H9 (cell line): ENCODE measurements around the gene SH3PXD2B. TPM values are rescaled to one million over a fixed set of nuclear protein-coding genes. Genes with fewer than 3 reads are reported as not detected.
A peak's percentile ranks its signal among the peaks of the same experiment; 100 is the strongest.

Experiments
- DNase-seq: peaks from one replicate; pipeline ENCODE4 v3.0.0-alpha.2; 2017
- H2AFZ ChIP-seq: one replicate; pipeline ENCODE4 v1.6.1; 2013; ENCODE audit warnings: mild to moderate bottlenecking, low read length, control low read depth, moderate library complexity
- H2AK5ac ChIP-seq: 2 replicates; pipeline ENCODE4 v1.6.1; 2013; ENCODE audit warnings: low read length, control low read depth, mixed read lengths; ENCODE audit not compliant: insufficient read length
- H2BK120ac ChIP-seq: one replicate; pipeline ENCODE4 v1.6.1; 2013; ENCODE audit warnings: low read depth, mild to moderate bottlenecking, low read length, control low read depth, inconsistent platforms; ENCODE audit not compliant: poor library complexity, severe bottlenecking
- H2BK12ac ChIP-seq: 2 replicates; pipeline ENCODE4 v1.6.1; 2013; ENCODE audit warnings: low read length, control low read depth, mixed read lengths, low read depth; ENCODE audit not compliant: insufficient read length
- H2BK15ac ChIP-seq: 2 replicates; pipeline ENCODE4 v1.6.1; 2013; ENCODE audit warnings: low read depth, low read length, control low read depth
- H2BK20ac ChIP-seq: one replicate; pipeline ENCODE4 v1.6.1; 2013; ENCODE audit warnings: low read depth, mild to moderate bottlenecking, low read length, control low read depth, inconsistent platforms; ENCODE audit not compliant: poor library complexity, severe bottlenecking
- H2BK5ac ChIP-seq: 2 replicates; pipeline ENCODE4 v1.6.1; 2013; ENCODE audit warnings: low read length, control low read depth, mixed read lengths; ENCODE audit not compliant: insufficient read length
- H3K14ac ChIP-seq: 2 replicates; pipeline ENCODE4 v1.6.1; 2013; ENCODE audit warnings: low read length, control low read depth; ENCODE audit not compliant: insufficient read depth
- H3K18ac ChIP-seq: 2 replicates; pipeline ENCODE4 v1.6.1; 2013; ENCODE audit warnings: low read depth, mild to moderate bottlenecking, mixed read lengths, low read length, control low read depth; ENCODE audit not compliant: insufficient read length
- H3K23ac ChIP-seq: 2 replicates; pipeline ENCODE4 v1.6.1; 2013; ENCODE audit warnings: low read length, control low read depth, mixed read lengths, low read depth; ENCODE audit not compliant: insufficient read length
- H3K23me2 ChIP-seq: 2 replicates; pipeline ENCODE4 v1.6.1; 2013; ENCODE audit warnings: low read depth, mild to moderate bottlenecking, mixed read lengths, low read length, control low read depth; ENCODE audit not compliant: insufficient read length, poor library complexity, severe bottlenecking
- H3K27ac ChIP-seq: 2 replicates; pipeline ENCODE4 v1.5.1; 2013; ENCODE audit warnings: low read length, control low read depth, mixed read lengths, low read depth; ENCODE audit not compliant: insufficient read length
- H3K27me3 ChIP-seq: 2 replicates; pipeline ENCODE4 v1.6.1; 2013; ENCODE audit warnings: low read length, control low read depth, inconsistent platforms; ENCODE audit not compliant: insufficient read depth
- H3K4ac ChIP-seq: 2 replicates; pipeline ENCODE4 v1.6.1; 2013; ENCODE audit warnings: low read depth, mild to moderate bottlenecking, control low read depth, inconsistent platforms, low read length, moderate library complexity
- H3K4me1 ChIP-seq: 2 replicates; pipeline ENCODE4 v1.6.1; 2013; ENCODE audit warnings: low read length, control low read depth, inconsistent platforms; ENCODE audit not compliant: insufficient read depth
- H3K4me2 ChIP-seq: 2 replicates; pipeline ENCODE4 v1.6.1; 2013; ENCODE audit warnings: low read length, control low read depth, mixed read lengths; ENCODE audit not compliant: insufficient read length, insufficient read depth
- H3K56ac ChIP-seq: 2 replicates; pipeline ENCODE4 v1.6.1; 2013; ENCODE audit warnings: low read depth, mild to moderate bottlenecking, mixed read lengths, low read length, control low read depth; ENCODE audit not compliant: insufficient read length
- H3K79me1 ChIP-seq: 2 replicates; pipeline ENCODE4 v1.6.1; 2013; ENCODE audit warnings: low read depth, mild to moderate bottlenecking, moderate library complexity, low read length, control low read depth, inconsistent platforms; ENCODE audit not compliant: insufficient read depth, poor library complexity, severe bottlenecking
- H3K79me2 ChIP-seq: 2 replicates; pipeline ENCODE4 v1.6.1; 2013; ENCODE audit warnings: low read length, control low read depth, inconsistent platforms; ENCODE audit not compliant: insufficient read depth
- H3K9ac ChIP-seq: 2 replicates; pipeline ENCODE4 v1.6.1; 2013; ENCODE audit warnings: low read length, control low read depth, mixed read lengths; ENCODE audit not compliant: insufficient read length; ENCODE audit errors: extremely low read depth
- H3K9me3 ChIP-seq: one replicate; pipeline ENCODE4 v1.6.1; 2013; ENCODE audit warnings: low read depth, low read length, inconsistent platforms; ENCODE audit not compliant: control insufficient read depth
- H3T11ph ChIP-seq: one replicate; pipeline ENCODE4 v1.6.1; 2013; ENCODE audit warnings: mild to moderate bottlenecking, low read length, control low read depth, inconsistent platforms
- H4K20me1 ChIP-seq: one replicate; pipeline ENCODE4 v1.6.1; 2013; ENCODE audit not compliant: control insufficient read depth, insufficient read length, insufficient read depth
- H4K5ac ChIP-seq: 2 replicates; pipeline ENCODE4 v1.6.1; 2013; ENCODE audit warnings: low read depth, mild to moderate bottlenecking, mixed read lengths, low read length, control low read depth; ENCODE audit not compliant: insufficient read length
- H4K8ac ChIP-seq: replicated peaks from 2 replicates; pipeline ENCODE4 v1.6.1; 2013; ENCODE audit warnings: low read length, control low read depth, mixed read lengths, low read depth; ENCODE audit not compliant: insufficient read length
- H4K91ac ChIP-seq: 2 replicates; pipeline ENCODE4 v1.6.1; 2013; ENCODE audit warnings: low read depth, mild to moderate bottlenecking, moderate library complexity, mixed read lengths, low read length, control low read depth; ENCODE audit not compliant: insufficient read length
- H3K27ac Mint-ChIP-seq, 3 experiments: 2 replicates in 2 of 3; 3 replicates in 1 of 3; pipeline ENCODE4 v1.8.0; 2020 to 2021; ENCODE audit warnings: mixed read lengths in 3 of 3, mild to moderate bottlenecking in 1 of 3, moderate library complexity in 1 of 3
- H3K27me3 Mint-ChIP-seq: 2 replicates; pipeline ENCODE4 v1.8.0; 2021; ENCODE audit warnings: low read depth, mild to moderate bottlenecking, moderate library complexity, mixed read lengths
- H3K36me3 Mint-ChIP-seq, 3 experiments: 2 replicates in 2 of 3; 3 replicates in 1 of 3; pipeline ENCODE4 v1.8.0; 2020 to 2021; ENCODE audit warnings: low read depth in 3 of 3, mixed read lengths in 3 of 3; ENCODE audit not compliant: insufficient read depth in 1 of 3
- H3K4me1 Mint-ChIP-seq, 2 experiments: 2 replicates each; pipeline ENCODE4 v1.8.0; 2020; ENCODE audit warnings: mixed read lengths in 2 of 2
- H3K4me3 Mint-ChIP-seq, 2 experiments: 2 replicates in 1 of 2; 3 replicates in 1 of 2; pipeline ENCODE4 v1.8.0; 2020 to 2021; ENCODE audit warnings: mild to moderate bottlenecking in 2 of 2, mixed read lengths in 2 of 2, moderate library complexity in 1 of 2
- H3K9me3 Mint-ChIP-seq, 2 experiments: 2 replicates in 1 of 2; 3 replicates in 1 of 2; pipeline ENCODE4 v1.8.0; 2020; ENCODE audit warnings: mild to moderate bottlenecking in 2 of 2, mixed read lengths in 2 of 2, moderate library complexity in 1 of 2
- CTCF ChIP-seq: fragments of 200-600 bp; sonication (generic); conservative IDR thresholded peaks from 3 replicates; pipeline ENCODE4 v1.8.0; 2021; ENCODE audit warnings: antibody characterized with exemption, mild to moderate bottlenecking
- WGBS: extraction: QIAGEN DNeasy Blood & Tissue Kit; methylation state at CpG from one replicate; pipeline ENCODE4 v1.1.7; 2013; ENCODE audit warnings: missing lambda C conversion rate, low lambda C conversion rate, mixed read lengths; ENCODE audit not compliant: insufficient read length; ENCODE audit errors: extremely low coverage; 5-methylcytosine and 5-hydroxymethylcytosine counted together
- total RNA-seq: library from RNA; stranded (reverse); gene quantifications from 2 replicates; pipeline ENCODE4 v1.2.1, GENCODE V29; 2021

The SH3PXD2B gene
- total RNA-seq, 1 experiment from 2014 or later = 49.0 TPM

- no peak overlapping the region for H3K4me3 Mint-ChIP-seq
- Histone ChIP-seq H3K27me3 (no peaks in the 10 kb centered on the region), H4K8ac (no peak overlapping the region), H3K23me2 (no peaks in the 10 kb centered on the region), H3K79me1 (peaks cover 2% of the 10 kb centered on the region), H3K4me1 (peaks cover 7% of the 10 kb centered on the region; the same call in 1 of the 2 replicates), H2AFZ (no peak overlapping the region), H2BK12ac (no peak overlapping the region), H3K9me3 (no peaks in the 10 kb centered on the region), H3K4me2 (no peak overlapping the region), H2BK15ac (no peak overlapping the region), H3K79me2 (no peaks in the 10 kb centered on the region), H2BK120ac (no peak overlapping the region), H2AK5ac (no peak overlapping the region), H3K23ac (no peak overlapping the region), H4K91ac (no peak overlapping the region), H3T11ph (no peak overlapping the region), H3K14ac (no peak overlapping the region), H2BK20ac (no peak overlapping the region), H3K9ac (no peak overlapping the region), H3K4ac (no peak overlapping the region), H4K5ac (no peak overlapping the region), H4K20me1 (no peaks in the 10 kb centered on the region), H3K56ac (no peak overlapping the region), H2BK5ac (no peak overlapping the region), H3K18ac (no peak overlapping the region), H3K27ac (no peak overlapping the region)
- no peak for TF ChIP-seq CTCF
- no peak for DNase-seq
- peak overlapping the region in 2 of 3 experiments; percentile 15 to 63; a peak in 3 of 7 replicates for H3K27ac Mint-ChIP-seq
- H3K9me3 Mint-ChIP-seq = peaks cover 14 to 20% of the 10 kb centered on the region in 2 experiments
- H3K27me3 Mint-ChIP-seq = no peaks in the 10 kb centered on the region
- H3K4me1 Mint-ChIP-seq = peaks cover 63 to 77% of the 10 kb centered on the region in 2 experiments
- peaks cover 61 to 71% (median 66%) of the 10 kb centered on the region in 3 experiments for H3K36me3 Mint-ChIP-seq
- no CpG with 5 or more reads among the region's 4 CpGs for WGBS
Observed at GRCh38 chr5:172399826-172400225, 54.5 kb downstream of the SH3PXD2B start.
